ENCODE data around the gene LRRTM3.

LRRTM3 gene

GRCh38 chr10:66982792-66983474, 57.1 kb downstream of the LRRTM3 start:
- no peak for DNase-seq (ENCODE audit: low read depth)
- no peak overlapping the region for H3K4me3 ChIP-seq (ENCODE audit: low read depth, low read length)
- TF ChIP-seq, protein P1, sequence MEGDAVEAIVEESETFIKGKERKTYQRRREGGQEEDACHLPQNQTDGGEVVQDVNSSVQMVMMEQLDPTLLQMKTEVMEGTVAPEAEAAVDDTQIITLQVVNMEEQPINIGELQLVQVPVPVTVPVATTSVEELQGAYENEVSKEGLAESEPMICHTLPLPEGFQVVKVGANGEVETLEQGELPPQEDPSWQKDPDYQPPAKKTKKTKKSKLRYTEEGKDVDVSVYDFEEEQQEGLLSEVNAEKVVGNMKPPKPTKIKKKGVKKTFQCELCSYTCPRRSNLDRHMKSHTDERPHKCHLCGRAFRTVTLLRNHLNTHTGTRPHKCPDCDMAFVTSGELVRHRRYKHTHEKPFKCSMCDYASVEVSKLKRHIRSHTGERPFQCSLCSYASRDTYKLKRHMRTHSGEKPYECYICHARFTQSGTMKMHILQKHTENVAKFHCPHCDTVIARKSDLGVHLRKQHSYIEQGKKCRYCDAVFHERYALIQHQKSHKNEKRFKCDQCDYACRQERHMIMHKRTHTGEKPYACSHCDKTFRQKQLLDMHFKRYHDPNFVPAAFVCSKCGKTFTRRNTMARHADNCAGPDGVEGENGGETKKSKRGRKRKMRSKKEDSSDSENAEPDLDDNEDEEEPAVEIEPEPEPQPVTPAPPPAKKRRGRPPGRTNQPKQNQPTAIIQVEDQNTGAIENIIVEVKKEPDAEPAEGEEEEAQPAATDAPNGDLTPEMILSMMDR (IDR thresholded peaks at IDR 0.05; ENCODE audit: low read depth, low read length, missing control alignments), result no peak

DNA sequence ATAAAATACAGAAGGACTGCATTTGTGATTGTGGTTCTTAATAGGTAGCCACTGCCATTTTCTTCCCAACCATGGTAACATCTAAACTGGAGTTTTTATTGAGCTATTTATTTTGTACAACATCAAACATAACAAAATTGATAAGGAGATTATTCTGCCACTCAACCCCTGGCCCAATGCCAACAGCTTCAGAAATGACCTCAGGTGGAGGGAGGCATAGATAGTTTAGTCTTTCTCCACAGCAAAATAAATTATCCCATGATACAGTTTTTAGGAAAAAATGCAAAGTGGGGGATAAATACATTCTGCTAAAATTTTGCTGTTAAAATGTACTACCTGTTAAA, 57.6 kb downstream of the LRRTM3 start:
- DNase-seq (ENCODE audit: low read depth), result no peak
- no peak overlapping the region for H3K4me3 ChIP-seq (ENCODE audit: low read depth, low read length)
- TF ChIP-seq, protein P1 (IDR thresholded peaks at IDR 0.05; ENCODE audit: low read depth, low read length, missing control alignments), result no peak

DNA sequence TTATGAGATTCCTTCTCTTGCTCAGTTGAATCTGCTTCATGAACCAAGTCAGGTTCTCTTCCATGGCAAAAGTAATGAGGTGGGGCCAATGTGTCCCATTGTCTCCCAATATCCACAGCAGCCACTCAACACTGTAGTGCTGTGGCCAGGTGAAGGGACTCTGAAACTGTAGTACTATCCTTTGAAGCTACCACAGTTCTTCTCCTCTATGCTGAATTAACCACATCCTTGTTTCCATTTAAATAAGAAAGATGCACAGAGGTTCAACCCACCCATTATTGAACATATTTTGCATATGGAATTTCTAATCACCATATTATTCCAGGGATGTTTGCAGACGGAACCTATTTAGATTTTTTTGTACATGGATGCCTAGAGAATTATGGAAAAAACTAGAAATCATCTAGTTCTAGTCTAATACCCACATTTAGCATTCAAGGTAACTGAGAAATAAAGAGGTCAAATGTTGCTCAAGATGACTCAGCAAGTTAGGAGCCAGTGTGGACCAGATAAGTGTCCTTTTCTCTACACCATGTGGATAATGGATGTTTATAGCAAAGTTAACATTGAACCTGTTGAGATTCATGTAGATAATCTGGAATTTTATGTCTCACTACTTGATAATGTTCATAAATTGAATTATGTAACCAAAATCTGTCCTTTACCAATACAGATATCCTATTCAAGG, 64.5 kb downstream of the LRRTM3 start:
- DNase-seq (ENCODE audit: low read depth), result no peak
- TF ChIP-seq, protein P1 (IDR thresholded peaks at IDR 0.05; ENCODE audit: low read depth, low read length, missing control alignments), result no peak

GRCh38 chr10:66996996-66997395, 71.2 kb downstream of the LRRTM3 start:
- no peak for DNase-seq (ENCODE audit: low read depth)
- no peak overlapping the region for H3K4me3 ChIP-seq (ENCODE audit: low read depth, low read length)
- TF ChIP-seq, protein P1 (IDR thresholded peaks at IDR 0.05; ENCODE audit: low read depth, low read length, missing control alignments), result no peak

More for the DNA sequence above, 64.5 kb downstream of the LRRTM3 start:
- no peak overlapping the region for H3K4me3 ChIP-seq (ENCODE audit: low read depth, low read length)

DNA sequence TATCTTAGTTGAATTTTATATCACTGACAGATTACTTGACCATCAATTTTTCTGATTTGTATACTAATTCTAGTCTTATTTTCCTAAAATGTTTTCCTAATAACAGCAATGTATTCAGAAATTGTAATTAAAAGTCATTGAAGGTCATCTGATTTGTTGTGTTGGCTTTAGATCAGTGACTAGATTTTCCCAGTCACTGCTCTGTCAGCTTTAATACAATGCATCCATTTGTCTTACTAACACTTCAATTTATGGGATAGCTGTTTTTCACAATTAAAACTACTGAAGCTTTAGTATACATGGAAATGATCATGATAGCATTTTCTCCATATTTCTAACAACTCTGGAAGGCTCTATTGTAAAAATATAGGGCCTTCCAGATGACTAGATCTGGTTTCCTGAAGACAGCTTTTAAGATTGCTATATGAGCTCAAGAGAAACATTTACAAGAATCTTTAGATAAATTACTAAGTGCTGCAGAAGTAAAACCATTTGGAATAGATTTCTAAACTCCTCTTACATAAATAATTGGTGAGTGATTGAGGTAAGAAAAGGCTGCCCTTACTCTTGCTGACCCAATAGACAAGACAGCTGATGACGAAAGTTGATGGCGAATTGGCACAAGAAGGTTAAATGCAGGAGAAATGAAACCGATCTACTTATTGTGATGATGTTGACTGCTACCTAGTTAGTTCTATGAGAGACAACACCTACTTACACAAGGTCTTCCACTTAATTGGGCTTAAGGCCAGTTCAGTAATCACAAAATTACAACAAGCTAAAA, 74.1 kb downstream of the LRRTM3 start:
- DNase-seq (ENCODE audit: low read depth), result no peak
- H3K4me3 ChIP-seq (ENCODE audit: low read depth, low read length), result no peak overlapping the region
- TF ChIP-seq, protein P1 (IDR thresholded peaks at IDR 0.05; ENCODE audit: low read depth, low read length, missing control alignments), result no peak

GRCh38 chr10:67004690-67005089, 78.9 kb downstream of the LRRTM3 start:
- TF ChIP-seq, protein P1 (IDR thresholded peaks at IDR 0.05; ENCODE audit: low read depth, low read length, missing control alignments), result no peak
- DNase-seq (ENCODE audit: low read depth), result no peak
- no peak overlapping the region for H3K4me3 ChIP-seq (ENCODE audit: low read depth, low read length)

Measured in GM12864 (cell line).